AML-193 (cell line): ENCODE measurements around the gene ASPHD2.
A peak's percentile ranks its signal among the peaks of the same experiment; 100 is the strongest.
"Not testable (repeated sequence)": the region's sequence is repeated elsewhere in the genome, so short reads cannot be mapped to it uniquely, and the experiment has no call there.

Experiments
- DNase-seq, 2 experiments: peaks; one replicate each; lab custom pipeline; 2025; lab: John Stamatoyannopoulos, UW

The ASPHD2 gene, protein sequence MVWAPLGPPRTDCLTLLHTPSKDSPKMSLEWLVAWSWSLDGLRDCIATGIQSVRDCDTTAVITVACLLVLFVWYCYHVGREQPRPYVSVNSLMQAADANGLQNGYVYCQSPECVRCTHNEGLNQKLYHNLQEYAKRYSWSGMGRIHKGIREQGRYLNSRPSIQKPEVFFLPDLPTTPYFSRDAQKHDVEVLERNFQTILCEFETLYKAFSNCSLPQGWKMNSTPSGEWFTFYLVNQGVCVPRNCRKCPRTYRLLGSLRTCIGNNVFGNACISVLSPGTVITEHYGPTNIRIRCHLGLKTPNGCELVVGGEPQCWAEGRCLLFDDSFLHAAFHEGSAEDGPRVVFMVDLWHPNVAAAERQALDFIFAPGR

DNA sequence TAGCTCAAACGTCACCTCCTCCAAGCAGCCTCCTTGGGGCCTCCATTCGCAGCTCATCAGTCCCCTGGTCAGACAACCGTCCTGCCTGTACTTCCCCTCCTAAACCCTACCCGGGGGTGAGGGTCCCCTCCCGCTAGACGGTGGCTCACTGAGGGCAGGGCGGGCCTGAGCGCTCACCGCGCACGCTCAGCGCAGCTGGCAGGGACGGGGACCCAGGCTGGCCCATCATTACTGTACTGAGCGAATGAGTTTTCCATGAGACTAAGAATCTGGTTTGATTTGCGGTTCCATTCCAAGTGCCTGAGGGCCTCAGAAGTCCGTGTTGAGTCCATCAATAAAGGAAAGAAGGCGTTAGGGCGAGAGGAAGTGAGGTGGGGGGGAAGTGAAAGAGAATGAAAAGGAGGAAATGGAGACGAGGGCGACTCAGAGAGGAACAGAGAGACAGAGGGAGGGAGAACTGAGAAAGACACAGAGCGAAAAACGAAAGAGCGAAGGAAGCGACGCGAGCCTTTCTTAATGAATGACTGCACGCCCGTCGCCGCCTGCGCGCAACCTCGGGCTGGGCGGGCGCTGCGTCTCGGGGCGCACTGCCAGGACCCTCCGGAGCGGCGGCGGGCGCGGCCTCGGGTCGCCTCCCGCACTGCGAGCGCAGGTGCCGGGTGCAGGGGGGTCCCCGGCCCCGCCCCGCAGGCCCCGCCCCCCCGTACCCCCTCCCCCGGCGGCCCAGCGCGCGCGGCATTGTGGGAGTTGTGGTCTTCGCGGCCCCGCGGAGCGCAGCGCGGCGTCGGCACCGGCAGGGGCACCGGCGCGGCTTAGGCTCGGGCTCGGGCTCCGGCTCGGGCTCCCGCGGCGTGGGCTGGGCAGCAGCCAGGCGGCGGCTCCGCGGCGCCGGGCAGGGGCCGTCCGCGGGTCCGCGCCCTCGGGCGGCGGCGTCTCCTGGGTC lies at the start of gene ASPHD2:
TSS of gene ASPHD2 (plus strand) at position 746 of the 943 bp plus-strand sequence. CDS start 4,356 bp downstream, outside the sequence.
- DNase-seq: peak; percentile 44 to 65

DNA sequence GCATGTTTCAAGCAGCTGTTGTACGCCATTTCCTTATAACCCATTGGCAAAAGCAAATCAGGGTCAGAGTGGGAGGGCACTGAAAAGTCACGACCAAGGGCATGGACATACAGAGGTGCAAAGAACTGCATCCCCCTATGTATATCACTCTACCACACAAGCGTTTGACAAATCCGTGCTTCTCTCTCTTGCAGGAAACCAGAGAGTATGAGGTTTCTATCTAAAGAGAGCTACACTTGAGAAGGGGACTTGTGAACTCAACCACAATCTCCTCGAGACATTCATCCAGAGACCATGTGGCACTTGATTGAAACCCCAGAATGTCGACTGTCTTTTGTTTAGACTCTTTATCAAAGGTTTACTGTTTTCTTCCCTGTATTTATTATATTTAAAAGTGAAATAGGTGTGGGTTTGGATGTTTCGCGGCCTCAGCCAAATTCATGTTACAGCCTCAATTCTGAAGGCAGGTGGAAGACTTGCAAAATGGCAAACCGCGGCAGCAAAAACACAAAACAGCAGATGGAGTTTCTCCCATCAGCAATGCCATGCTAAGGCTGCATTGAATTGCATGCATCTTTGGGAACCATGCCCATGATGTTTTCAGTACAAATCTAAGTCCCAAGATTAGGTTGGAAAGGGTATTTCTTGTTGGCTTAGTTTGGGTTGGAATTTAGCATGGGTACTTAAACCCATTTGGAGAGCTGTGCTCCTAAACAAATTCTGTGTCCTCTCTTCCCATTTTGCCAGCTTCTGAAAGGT lies 48.8 kb upstream of the ASPHD2 start:
- DNase-seq: no peak

DNA sequence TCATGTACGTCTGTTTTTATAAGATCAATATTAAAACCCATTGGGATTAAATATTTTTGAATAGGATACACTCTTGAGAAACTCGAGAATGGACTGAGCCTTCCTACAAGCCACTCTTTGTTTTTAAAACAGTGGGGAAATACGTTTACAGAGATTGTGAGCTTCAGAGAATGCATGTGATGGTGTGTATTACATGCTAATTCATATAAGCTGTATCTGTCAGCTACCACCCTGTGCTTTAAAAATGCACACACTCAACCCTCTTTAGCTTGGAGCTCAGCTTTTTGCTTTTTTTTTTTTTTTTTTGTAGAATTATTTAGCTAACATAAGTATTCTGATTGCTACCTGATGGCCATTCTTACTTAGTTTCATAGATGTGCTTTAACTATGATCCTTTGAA lies 46.3 kb upstream of the ASPHD2 start:
- no peak for DNase-seq

DNA sequence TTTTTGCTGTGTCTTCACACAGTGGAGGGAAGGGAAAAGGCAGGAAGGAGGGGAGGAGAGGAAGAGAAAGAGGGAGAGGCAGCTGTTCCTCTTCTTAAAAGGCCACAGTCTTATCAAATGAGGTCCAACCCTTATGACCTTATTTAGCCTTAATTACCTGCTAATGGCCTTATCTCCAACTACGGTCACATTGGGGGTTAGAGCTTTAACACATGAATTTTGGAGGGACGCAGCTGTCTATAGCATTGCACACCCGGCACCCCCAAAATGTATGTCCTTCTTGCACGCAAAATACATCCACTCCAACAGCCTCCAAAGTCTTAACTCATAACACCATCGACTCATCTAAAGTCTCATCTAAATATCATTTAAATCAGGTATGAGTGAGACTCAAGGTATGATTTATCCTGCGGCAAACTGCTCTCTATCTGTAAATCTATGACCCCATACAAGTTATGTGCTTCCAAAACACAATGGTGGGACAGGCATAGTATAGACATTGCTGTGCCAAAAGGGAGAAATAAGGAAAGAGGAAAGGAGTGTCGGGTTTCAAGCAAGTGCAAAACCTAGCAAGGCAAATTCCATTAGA lies 45.0 kb upstream of the ASPHD2 start:
- DNase-seq: no peak

DNA sequence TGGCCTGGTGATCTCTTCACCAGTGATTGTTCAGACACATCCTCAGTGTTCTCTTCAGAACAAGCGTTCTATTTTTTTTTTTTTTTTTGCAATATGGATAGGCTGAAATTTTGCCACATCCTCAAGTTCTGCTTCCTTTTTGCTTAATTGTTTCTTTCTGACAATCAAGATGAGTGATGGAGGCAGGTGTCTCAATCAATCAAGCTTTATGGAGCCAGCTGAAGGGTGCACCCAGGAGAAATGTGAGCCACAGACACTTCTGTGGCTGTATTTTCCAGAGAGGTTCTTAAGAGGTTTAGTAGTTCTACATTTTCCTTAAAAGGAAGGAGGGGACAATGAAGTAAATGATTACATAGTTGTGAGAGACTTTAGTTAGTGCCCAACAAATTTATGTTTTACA lies 43.9 kb upstream of the ASPHD2 start:
- DNase-seq: no peak

DNA sequence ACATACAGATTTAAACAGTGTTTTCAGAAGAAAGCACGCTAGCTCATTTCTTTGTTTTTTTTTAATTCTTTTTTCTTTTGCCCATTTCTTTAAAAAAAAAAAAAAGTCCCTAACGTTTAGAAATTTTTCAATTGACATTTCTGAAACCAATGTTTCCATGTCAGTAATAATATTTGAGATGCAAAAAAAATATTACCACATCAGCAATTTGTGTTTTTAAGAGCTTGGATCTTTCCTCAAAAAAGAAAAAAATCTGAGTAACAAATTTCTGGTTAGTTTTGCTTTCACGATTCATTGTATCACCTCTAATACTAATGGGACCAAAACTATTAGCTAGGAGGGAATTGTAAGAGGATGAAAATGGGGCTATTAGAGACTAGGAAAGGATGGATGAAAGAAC lies 39.9 kb upstream of the ASPHD2 start:
- no peak for DNase-seq

DNA sequence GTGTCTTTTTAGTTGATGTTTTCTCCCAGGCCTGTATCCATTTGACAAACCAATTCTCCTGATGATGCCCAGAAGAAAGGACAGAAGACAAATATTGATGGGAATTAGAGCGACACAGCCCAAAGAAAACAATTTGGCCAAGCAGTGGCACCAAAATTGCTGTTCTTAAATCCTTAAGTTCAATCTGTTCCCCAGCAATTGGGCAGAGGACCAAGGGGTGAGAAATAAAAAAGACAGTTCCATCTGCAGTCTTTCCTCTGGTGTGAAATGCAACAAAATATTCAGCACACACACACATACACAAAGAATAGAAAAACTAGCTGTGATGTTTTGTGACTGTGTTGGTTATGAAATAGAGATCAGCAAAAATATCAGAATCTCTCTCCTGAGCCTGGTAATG lies 38.0 kb upstream of the ASPHD2 start:
- DNase-seq: no peak

DNA sequence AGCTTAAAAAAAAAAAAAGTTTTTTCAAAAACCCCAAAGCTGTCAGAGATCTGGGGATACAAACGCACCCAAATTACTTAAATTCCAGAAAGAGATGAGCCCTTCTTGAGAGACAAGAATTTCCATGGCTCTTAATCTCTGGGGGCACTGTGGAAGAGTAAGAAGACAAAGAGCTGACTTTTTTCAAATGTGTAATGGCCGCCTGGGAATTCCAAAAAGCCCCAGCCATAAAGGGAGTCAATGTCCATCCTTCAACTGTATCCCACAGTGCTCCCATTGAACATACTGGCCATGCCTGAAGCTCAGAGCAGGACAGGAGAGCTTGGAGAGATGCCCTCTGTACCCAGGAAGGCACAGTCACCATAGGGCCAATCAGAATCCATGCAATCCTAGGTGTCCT lies 37.4 kb upstream of the ASPHD2 start:
- no peak for DNase-seq

DNA sequence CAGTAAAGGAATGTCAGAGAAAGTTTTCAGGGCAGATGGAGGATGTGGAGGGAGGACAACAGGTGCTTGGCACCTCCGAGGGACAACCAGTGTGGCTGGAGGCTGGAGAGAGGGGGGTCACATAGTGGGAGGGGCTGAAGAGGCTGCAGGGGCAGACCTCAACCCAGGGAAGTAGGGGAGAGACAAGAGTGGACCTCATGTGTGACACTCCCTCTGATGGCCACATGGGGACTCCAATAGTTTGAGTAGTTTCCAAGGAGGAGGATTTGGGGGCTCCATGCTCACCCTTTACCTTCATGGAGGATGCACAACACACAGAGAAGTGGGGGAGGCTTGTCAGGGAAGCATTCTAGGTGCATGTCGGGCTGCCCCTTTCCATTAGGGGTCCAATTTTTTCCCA lies 35.1 kb upstream of the ASPHD2 start:
- no peak for DNase-seq

DNA sequence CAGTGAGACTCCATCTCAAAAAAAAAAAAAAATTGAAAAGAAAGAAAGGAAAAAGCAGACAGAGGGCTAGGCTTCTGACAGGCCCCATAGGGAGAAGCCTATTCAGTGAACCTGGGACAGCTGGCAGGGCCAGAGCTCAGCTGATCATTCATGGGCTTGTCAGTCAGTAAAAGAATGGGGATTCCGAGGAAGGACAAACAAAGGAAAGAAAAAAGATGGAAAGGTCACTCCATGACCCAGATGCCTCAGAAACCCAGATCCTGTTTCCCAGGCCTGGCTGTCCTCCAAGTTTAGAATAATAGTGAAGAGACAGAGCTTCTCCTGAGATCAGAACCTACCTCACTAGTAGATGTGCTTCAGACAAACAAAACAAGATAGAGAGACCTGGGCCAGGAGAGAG lies 34.3 kb upstream of the ASPHD2 start:
- no peak for DNase-seq

DNA sequence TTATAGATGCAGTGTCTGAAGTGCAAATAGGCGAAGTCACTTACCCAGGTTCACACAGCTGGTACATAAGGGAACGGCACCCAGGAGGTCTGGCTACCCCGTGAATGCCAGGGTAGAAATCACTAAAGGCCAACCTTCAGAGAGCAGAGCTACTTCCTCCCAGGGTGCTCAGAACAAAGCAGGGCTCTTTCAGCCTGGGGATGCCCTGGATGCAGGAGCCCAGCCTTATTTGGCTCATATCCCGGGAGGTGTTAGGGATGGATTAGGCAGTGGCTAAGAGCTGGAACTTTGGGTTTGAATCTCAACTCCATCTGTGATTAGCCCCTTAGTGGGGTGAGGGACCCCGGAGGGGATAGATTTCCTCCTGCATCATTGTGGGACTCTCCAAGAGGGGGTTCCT lies 33.1 kb upstream of the ASPHD2 start:
- DNase-seq: no peak

DNA sequence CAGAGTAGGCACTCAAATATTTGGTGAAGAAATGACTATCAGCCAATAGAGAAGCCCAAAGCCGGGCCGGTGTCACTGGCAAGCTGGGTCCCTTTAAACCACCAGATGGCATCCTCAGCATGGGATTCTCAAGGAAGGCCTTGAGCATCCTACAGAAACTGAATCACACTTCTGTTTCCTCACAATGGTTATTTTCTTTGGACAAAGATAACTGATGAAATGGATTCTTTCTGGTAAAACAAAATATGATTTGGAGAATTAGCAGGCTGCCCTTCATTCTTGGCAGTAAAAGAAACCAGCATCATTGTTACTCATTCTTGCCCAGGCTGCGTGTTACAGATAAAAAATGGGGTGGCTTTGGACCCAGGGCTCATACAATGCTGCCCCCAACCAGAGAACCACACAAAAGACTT lies 30.3 kb upstream of the ASPHD2 start:
- DNase-seq: peak; percentile 37 to 50

DNA sequence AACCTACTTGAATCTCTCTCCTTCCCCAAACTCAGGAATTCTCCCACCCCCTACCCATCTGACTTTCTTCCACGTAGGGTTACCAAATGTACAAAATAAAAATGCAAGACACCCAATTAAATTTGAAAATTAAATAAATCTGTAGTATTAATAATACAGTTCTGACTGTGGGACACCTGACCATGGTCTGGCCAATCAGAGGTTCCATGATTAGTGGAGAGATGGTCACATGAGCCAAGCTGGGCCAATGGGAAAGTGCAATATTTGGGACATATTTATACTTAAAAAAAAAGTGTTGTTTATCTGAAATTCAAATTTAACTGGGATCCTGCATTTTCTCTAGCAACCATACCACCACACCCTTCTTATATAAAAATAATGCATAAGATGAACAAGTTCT lies 29.8 kb upstream of the ASPHD2 start:
- no peak for DNase-seq

DNA sequence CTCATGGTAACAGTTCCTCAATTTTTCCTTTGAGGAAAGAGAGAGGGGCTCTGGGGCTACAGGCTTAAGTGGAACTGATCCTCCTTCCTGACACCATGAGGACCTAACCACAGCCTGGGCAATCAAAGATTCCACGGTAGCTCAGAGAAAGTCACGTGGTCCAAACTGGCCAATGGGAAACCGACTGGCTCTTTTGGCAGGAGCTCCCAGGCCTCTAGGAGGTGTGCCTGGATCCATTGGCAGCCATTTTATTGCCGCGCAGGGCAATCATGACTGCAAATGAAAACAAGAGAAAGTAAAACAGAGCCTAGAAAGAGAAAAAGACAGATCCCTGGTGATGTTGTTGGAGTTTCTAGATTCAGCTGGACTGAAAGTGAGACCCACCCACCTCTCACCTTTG lies 27.3 kb upstream of the ASPHD2 start:
- DNase-seq: no peak

DNA sequence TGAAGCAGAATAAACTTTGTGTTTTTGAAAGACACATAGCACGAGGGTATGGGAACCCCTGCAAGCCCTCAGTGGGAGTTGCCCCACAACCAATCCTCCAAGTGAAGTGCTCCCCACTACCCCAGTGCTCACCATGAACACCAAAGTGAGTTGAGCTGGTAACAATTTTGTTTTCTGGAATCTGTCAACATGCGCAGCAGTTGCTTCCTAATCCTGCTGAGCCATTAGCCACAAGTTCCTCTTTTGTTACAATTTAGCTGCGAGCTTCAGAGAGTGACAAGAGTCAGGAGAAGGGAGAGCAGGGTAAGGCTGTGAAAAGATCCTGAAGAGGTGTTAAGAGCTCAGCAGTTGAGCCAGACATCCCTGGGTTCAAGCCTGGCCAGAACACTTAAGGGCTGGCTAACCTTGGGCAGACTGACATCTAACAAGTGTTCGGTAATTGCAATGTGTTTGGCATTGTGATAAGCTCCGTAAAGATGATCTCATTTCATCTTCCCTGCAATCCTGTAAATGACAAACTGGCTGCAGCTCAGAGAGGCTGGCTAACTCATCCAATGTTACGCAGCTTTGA lies 24.1 kb upstream of the ASPHD2 start:
- peak; percentile 76 to 79 for DNase-seq

DNA sequence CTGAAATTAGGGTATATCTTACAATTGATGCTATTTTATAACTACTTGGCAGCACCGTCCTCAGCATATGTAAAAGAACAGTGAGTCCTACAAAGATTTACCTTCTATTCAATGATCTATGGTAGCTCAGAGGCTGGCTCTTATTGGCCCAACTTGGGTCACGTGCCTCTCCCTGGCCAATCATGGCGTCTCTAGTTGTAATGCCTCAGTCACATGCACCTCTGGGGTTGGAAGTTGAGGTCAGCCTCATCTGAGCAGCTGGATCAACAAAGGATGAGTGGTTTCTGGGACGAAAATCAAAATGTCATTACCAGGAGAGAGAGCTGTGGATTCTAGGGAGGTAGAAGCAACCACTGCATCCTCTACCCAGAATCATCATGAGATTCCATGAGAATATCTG lies 22.9 kb upstream of the ASPHD2 start:
- DNase-seq: no peak

DNA sequence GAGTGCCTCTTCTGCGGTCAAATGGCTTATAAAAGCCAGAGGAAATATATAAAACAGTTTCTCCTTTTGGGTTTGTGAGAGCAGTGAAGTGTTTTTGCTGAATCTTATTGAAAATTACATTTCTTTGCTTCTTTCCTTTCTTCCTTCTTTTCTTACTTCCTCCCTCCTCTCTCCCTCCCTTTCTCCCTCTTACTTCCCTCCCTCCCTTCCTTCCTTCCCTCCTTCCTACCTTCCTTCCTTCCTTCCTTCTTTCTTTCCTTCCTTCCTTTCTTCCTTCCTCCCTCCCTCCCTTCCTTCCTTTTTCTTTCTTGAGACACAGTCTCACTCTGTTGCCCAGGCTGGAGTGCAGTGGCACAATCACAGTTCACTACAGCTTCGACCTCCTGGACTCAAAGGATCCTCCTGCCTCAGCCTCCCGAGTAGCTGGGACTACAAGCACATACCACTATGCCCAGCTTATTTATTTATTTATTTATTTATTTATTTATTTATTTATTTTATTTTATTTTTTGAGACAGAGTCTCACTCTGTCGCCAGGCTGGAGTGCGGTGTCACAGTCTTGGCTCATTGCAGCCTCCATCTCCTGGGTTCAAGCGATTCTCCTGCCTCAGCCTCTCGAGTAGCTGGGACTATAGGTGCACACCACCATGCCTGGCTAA lies 20.4 kb upstream of the ASPHD2 start:
- not testable (repeated sequence) for DNase-seq

DNA sequence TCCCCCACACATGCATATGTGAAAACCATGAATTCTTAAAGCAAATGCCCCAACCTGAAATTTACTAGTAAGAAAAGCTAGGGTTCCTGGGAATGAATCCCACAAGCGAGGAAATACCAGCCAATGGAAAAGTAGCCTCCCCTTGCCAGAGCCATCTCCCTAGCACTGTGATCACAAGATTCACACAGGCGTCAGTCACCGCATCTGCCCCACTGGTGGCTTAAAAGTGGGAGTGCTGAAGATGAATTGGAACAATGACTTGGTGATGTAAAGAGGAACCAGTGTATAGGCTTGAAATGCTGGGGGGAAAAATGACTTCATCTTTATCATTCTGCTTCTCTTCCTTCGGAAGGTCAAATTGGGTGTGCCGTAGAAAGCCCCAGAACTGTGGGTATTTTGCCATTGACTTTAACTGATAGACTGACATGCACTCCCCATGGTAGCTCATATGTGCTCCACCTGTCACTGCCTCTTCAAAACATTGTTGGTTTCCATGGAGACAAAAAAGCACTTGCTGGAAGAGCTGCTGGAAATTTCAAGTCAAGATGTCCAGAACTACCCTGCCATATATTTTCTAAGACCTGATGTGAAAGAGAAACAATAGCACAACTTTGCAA lies 19.2 kb upstream of the ASPHD2 start:
- DNase-seq: no peak

DNA sequence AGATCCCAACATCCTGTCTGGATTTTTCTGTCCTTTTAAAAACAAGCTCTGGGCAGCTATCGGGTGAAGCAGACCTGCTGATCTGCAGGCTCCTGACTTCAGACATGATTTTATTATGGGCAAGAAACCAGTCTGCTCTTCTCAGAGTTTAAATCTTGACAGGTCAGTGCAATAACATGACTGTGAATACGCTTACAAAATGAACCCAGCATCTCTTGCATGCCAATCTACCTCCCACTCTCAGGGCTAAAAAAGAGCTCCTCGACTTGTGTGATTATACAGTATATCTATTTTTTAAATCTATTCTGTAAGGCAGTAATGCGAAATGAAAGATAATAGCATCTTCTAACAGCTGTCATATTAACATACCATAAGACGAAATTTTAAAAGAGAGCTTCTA lies 18.7 kb upstream of the ASPHD2 start:
- no peak for DNase-seq

DNA sequence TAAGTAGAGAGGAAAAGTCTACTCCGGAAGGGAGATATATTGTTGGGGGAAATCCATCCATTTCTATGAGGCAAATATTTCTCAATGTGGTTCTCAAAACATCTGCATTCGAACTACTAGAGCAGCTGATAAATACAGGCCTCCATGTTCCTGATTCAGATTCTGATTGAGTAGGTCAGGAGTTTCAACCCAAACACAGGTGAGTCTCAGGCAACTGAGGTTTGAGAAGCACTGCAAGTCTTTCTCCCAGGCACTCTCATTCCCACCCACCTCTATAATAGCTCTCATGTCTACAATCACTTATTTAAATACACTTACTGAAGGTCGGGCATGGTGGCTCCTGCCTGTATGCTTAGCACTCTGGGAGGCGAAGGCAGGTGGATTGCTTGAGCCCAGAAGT lies 14.7 kb upstream of the ASPHD2 start:
- no peak for DNase-seq

DNA sequence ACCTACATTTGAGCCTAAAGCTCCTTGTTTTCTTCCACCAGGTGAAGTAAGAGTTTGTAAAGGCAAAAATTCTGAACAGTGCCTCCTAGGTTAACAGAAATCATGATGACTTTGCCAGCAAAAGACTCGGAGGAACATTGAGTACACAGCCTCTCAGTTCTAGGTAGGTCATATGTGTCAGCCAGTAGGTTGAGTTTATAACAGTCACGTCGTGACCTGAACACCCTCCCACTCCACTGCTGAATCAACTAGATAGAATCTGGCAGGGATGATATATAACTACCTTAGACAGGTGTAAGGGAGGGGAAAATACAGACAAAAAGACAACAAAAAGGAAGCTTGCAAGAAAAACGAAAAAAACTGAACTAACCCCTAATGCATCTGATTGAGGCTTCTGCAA lies 12.8 kb upstream of the ASPHD2 start:
- no peak for DNase-seq
